Fibroblast of the conjunctiva (primary cell): ENCODE data around the gene LRMDA.

ENCODE experiments used
- DNase-seq: peaks from one replicate; pipeline ENCODE4 v3.0.0-alpha.2; 2010; ENCODE audit warnings: low read depth

LRMDA gene

DNA sequence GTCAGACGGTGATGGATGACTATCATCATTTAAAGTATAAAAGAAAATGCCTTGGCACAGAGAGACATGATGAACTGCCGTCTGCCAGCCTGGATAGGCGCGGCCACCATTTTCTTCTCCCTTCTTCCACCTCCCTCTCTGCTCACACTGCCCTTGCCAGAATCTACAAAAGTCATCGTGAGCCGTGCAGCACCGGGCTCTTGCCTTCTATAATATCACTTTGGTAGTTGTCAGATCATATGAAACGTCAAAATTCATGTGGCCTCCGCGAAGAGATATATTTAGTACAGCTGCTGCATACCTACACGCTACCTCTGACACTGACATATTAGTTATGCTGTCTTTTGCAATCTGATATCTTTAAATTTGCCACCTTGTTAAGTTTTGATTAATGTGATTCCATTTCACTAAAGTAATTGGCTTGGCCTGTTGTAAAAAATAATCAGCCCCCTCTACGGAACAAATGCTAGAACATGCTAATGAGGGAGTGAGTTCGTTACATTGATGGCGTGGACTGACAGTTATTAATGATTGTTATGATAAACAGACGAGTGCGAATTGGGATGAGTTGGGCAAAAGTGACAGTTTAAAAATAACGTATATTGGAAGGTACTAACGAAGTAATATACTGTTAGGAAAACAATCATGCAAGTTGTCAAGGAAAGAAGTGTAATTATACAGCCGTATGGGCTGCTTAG, 214.9 kb downstream of the LRMDA start:
- DNase-seq: no peak

GRCh38 chr10:75646916-75647315, 215.5 kb downstream of the LRMDA start:
- no peak for DNase-seq

GRCh38 chr10:75647675-75648074, 216.3 kb downstream of the LRMDA start:
- DNase-seq: no peak

DNA sequence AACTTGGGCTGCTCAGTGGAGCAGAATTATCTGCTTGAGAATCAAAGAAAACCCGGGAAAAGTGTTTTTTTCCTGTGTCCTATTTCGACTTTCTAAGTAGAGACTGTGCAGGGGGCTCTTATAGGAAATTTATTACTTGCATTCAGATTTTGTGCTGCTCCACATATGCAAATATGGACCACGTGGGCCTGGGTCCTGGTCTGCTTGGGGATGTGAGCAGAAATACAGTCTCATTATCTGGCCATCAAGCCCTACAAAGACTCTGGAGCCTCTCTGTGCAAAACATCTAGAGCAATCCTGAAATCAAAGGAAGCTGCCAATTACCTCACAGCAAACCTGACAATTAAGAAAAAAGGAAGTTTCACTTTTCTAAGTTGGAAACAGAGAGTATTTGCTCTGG, 216.9 kb downstream of the LRMDA start:
- no peak for DNase-seq

DNA sequence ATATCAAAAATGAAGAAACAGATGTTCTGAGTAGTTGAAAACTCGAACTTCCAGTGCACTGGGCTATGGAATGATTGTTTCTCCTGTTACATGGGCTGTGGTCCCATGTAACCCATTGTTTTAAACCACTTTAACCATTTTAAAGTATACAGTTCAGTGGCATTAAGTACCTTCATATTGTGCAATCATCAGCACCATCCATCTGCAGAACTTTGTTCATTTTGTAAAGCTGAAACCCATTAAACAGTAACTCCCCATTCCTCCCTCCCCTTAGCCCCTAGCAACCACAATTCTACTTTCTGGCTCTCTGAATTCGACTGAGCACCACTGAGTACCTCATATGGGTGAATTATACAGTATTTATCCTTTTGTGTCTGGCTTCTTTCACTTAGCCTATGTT, 217.4 kb downstream of the LRMDA start:
- DNase-seq: no peak

DNA sequence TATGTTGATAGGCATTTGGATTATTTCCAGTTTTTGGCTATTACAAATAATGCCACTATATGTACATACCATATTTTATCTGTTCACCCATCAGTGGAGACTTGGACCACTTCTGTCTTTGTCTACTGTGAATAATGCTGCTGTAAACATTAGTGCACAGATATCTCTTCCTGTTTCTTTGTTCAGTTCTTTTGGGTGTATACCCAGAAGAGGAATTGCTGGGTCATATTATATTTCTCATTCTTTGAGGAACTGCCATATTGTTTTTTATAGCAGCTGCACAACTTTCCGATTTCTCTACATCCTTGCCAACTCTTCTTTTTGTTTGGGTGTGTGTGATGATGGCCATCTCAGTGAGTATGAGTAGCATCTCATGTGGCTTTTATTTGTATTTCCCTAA, 218.0 kb downstream of the LRMDA start:
- no peak for DNase-seq

DNA sequence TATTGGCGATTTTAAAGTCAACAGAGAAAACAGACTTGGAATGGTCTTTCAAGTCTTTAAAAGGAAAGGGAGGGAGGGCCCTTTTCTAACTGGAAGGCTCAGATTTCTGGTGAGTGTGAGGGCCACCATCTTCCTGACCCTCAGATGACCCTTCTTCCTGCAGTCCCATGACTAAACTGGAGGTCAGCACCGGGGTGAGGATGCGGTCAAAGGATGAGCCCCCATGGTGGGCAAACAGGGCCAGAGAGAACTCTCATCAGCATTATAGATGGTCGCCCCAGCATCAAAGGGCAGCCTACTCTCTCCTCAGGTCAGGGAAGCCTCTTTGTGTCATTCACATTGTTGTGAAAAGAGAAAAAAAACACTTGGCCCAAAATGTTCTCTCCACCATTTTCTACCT, 219.2 kb downstream of the LRMDA start:
- no peak for DNase-seq

GRCh38 chr10:75651417-75651816, 220.0 kb downstream of the LRMDA start:
- no peak for DNase-seq

- no peak for DNase-seq
These were observed 220.8 kb downstream of the LRMDA start for GRCh38 chr10:75652146-75652740.

DNA sequence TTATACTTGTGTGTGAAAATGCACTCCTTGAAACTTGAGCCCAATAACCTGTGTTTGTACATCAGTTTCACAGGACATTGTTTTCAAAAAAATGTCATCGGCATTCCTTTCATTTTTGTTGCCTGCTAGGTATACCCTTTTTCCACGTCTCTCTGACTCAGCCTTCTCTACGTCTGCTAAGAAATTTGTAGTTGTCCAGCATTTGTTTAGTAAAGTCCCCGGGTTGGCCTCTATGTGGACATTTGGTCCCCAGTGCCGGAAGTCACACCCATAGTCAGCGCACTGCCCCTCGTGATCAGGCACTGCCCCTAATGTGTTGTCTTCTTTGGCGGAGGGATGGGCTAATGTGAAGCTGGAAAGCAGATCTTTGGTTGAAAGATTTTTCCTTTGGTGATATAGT, 222.3 kb downstream of the LRMDA start:
- DNase-seq: no peak

- no peak for DNase-seq
These were observed 222.8 kb downstream of the LRMDA start for GRCh38 chr10:75654171-75654771.

- no peak for DNase-seq
These were observed 223.3 kb downstream of the LRMDA start for GRCh38 chr10:75654772-75655171.

- DNase-seq: peak; percentile 33
These were observed 224.5 kb downstream of the LRMDA start for GRCh38 chr10:75655791-75656451.

- DNase-seq: no peak
These were observed 225.9 kb downstream of the LRMDA start for GRCh38 chr10:75657351-75657750.

DNA sequence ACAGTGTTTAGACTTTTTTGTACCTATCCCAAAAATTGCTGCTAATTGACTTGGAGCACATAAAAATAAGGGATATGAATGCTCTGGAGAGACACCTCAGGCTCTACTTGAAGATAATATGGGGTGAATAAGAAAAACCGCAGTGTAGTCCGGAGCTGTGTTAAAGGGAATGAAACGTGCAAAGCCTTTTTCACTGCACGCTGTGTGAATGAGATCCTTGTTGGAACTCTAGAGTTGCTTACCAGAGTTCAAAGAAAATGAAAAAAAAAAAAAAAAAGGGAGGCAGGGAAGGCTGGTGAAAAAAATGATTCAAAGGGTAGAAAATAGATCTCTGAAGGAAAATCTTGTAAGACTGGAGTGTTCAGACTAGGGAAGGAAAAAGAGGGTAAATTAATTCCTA, 226.6 kb downstream of the LRMDA start:
- DNase-seq: no peak

- no peak for DNase-seq
These were observed 227.1 kb downstream of the LRMDA start for GRCh38 chr10:75658496-75658895.

GRCh38 chr10:75658915-75659314, 227.5 kb downstream of the LRMDA start:
- no peak for DNase-seq

DNA sequence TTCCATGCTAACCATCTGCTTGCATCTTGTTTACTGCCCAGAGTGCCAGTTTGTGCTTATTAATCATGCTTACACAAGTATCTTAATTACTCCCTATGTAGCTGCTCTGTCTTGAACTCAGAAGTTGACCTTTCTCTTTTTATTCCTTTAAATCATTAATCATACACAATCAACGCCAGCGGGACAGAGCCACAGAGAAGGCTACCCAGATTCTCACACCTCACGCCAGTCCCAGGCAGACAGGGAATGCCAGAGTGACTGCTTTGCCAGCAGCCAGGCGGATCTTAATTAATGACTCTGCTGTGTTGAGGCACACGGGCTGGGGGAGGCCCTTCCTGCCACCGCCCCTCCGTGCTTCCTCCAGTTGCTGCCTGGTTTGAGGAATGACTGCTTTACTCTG, 229.4 kb downstream of the LRMDA start:
- no peak for DNase-seq

- DNase-seq: peak; percentile 28
These were observed 231.3 kb downstream of the LRMDA start for GRCh38 chr10:75662715-75663114.

GRCh38 chr10:75663947-75664664, 232.7 kb downstream of the LRMDA start:
- DNase-seq: no peak

- no peak for DNase-seq
These were observed 233.5 kb downstream of the LRMDA start for GRCh38 chr10:75664968-75665367.

- DNase-seq: no peak
These were observed 234.3 kb downstream of the LRMDA start for GRCh38 chr10:75665707-75666106.
